AG10803 (cell line): Measurements from ENCODE around the gene TNPO1.
"Not testable (repeated sequence)": the region's sequence is repeated elsewhere in the genome, so short reads cannot be mapped to it uniquely, and the experiment has no call there.

Experiments
- DNase-seq: peaks from one replicate; pipeline ENCODE4 v3.0.0; 2010; ENCODE audit warnings: low read depth
- H3K4me3 ChIP-seq: 2 replicates; pipeline ENCODE4 v1.5.1; 2011; ENCODE audit warnings: mild to moderate bottlenecking, low read length, control low read depth
- TF ChIP-seq, protein P1 (sequence below): conservative IDR thresholded peaks from 2 replicates; pipeline ENCODE4 v1.5.1; 2011; ENCODE audit warnings: mild to moderate bottlenecking, low read length, control low read depth, inconsistent platforms

Gene TNPO1

GRCh38 chr5:72922422-72922821, 106.0 kb downstream of the TNPO1 start:
- no peak overlapping the region for H3K4me3 ChIP-seq
- no peak for DNase-seq
- TF ChIP-seq, protein P1, sequence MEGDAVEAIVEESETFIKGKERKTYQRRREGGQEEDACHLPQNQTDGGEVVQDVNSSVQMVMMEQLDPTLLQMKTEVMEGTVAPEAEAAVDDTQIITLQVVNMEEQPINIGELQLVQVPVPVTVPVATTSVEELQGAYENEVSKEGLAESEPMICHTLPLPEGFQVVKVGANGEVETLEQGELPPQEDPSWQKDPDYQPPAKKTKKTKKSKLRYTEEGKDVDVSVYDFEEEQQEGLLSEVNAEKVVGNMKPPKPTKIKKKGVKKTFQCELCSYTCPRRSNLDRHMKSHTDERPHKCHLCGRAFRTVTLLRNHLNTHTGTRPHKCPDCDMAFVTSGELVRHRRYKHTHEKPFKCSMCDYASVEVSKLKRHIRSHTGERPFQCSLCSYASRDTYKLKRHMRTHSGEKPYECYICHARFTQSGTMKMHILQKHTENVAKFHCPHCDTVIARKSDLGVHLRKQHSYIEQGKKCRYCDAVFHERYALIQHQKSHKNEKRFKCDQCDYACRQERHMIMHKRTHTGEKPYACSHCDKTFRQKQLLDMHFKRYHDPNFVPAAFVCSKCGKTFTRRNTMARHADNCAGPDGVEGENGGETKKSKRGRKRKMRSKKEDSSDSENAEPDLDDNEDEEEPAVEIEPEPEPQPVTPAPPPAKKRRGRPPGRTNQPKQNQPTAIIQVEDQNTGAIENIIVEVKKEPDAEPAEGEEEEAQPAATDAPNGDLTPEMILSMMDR: no peak

DNA sequence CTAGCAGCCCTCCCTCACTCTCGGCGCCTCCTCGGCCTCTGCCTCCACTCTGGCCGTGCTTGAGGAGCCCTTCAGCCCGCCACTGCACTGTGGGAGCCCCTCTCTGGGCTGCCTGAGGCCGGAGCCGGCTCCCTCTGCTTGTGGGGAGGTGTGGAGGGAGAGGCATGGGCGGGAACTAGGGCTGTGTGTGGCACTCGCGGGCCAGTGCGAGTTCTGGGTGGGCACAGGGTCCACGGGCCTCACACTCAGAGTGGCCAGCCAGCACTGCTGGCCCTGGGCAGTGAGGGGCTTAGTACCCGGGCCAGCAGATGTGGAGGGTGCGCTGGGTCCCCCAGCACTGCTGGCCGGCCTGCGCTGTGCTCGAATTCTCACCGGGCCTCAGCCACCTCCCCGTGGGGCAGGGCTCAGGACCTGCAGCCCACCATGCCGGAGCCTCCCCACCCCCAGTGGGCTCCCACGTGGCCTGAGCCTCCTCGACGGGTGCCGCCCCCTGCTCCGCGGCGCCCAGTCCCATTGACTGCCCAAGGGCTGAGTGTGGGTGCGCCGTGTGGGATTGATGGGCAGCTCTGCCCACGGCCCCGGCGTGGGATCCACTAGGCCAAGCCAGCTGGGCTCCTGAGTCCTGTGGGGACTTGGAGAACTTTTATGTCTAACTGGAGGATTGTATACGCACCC, 109.0 kb downstream of the TNPO1 start:
- H3K4me3 ChIP-seq: no peak overlapping the region
- TF ChIP-seq, protein P1: no peak
- DNase-seq: no peak

DNA sequence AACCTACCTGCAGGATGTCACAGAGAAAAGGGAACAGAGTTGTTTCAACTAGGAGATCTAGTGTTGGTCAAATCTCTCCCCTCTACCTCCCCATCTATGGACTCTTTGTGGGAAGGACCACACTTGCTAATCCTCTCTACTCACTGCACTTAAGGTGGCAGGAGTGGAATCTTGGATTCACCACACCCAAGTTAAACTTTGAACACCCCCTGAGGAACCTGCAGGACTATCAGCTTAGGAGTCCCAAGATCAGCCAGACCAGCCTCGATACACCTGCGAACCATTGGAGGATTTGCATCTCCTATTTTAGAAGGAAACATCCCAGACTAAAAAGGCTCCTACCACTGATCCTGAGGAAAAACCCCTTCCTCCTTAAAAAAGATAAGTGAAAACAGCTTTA, 116.2 kb downstream of the TNPO1 start:
- not testable (repeated sequence) for H3K4me3 ChIP-seq

DNA sequence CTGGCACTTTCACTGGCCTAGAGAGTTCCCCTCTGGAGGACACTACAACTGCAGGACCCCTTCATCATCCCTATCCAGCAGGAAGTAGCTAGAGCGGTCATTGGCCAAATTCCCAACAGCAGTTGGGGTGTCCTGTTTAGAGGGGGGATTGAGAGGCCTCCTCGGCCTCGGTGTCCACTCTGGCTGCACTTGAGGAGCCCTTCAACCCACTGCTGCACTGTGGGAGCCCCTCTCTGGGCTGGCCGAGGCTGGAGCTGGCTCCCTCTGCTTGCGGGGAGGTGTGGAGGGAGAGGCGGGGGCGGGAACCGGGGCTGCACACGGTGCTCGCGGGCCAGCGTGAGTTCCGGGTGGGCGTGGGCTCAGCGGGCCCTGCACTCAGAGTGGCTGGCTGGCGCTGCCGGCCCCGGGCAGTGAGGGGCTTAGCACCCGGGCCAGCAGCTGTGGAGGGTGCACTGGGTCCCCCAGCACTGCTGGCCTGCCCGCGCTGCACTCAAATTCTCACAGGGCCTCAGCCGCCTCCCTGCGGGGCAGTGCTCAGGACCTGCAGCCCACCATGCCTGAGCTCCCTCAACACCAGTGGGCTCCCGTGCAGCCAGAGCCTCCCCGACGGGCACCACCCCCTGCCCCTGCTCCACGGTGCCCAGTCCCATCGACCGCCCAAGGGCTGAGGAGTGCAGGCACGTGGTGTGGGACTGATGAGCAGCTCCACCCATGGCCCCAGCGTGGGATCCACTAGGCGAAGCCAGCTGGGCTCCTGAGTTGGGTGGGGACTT, 118.7 kb downstream of the TNPO1 start:
- H3K4me3 ChIP-seq, DNase-seq: not testable (repeated sequence)

More for the DNA sequence above, 116.2 kb downstream of the TNPO1 start:
- not testable (repeated sequence) for DNase-seq

GRCh38 chr5:72936893-72937292, 120.4 kb downstream of the TNPO1 start:
- H3K4me3 ChIP-seq: no peak overlapping the region
- no peak for DNase-seq
- TF ChIP-seq, protein P1: no peak

- TF ChIP-seq, protein P1: no peak
- H3K4me3 ChIP-seq: no peak overlapping the region
- no peak for DNase-seq
Measured at GRCh38 chr5:72937517-72938061, 121.1 kb downstream of the TNPO1 start.

GRCh38 chr5:72938206-72938605, 121.7 kb downstream of the TNPO1 start:
- TF ChIP-seq, protein P1: no peak
- DNase-seq: no peak
- no peak overlapping the region for H3K4me3 ChIP-seq

DNA sequence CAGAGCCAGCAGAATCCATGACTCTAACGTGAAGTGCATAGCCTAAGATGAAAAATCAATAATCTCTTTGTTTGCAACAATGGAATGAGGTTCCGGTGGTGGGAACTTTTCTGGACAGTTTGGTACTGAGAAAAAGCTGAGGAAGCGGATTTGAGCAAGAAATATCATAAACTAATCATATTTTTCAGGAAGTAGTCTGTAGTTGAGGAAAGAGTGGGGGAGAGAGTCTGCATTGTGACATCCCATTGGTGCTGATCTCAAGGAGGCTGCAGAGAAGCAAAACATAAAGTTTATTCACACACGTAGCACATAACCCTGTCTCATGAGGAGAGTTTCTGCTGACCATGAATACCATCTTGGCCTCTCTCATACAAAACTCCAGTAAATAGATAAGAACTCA, 123.6 kb downstream of the TNPO1 start:
- TF ChIP-seq, protein P1: no peak
- H3K4me3 ChIP-seq: no peak overlapping the region
- DNase-seq: no peak
